HPDE6-E6E7 (cell line): ENCODE results near the gene SMCHD1.

ENCODE experiments used
- DNase-seq: peaks from one replicate; pipeline ENCODE4 v3.0.0; 2011; ENCODE audit warnings: missing footprints; ENCODE audit errors: extremely low spot score

Gene SMCHD1

DNA sequence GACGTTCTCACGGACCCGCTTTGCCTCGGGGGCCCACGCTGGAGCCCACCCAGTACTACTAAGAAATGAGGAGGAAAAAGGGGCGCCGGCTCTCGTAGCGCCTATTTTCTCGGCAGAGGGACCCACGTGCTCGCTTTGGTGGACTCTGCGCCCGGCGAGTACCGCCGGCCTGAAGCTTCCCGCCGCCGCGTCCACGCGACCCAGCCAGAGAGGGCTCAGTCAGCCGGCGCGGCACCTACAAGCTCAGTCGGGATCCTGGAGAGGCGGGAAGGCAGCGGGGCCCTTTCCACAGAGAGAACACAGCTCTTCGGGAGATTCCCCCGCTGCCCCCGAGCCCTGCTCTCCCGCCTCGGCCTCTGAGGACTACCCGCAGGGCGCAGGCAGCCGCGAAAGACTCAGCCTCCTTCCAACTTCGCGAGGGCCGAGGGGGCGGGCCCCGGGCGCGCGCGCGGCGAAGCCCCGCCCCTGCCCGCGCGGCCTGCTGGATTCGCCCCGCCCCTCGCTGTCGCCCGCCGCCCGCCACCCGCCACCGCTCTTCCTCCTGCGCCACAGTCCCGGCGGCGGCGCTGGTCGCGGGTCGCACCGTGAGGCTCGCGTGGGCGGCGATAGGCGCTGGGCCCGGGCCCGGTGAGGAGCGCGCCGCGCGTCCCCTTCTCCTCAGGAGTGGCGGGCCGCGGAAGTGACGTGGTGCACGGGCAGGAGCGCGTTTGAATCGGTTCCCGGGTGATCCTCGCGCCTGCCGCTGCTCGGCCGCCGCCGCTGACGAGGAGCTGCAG is at the start of gene SMCHD1:
Gene SMCHD1, plus strand, starts transcription at position 549 of the 776 bp plus-strand sequence. CDS start 350 bp downstream, outside the sequence.
- peak; percentile 56 for DNase-seq

DNA sequence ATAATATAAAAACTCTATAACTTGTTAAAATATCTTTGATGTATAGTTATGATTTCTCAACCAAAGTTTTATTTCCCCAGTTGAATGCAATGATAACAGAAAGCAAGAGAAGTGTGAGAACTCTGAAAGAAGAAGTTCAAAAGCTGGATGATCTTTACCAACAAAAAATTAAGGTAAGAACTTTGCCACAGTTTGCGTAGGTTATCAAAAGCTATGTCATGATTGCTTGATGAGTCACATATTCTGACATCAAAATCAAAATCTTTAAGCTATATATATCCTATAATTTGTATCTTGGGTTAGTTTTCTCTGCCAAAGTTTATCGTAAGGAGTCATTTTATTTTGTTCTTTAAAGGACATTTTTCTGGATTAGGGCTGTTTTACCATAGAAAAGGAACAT is 49.2 kb upstream of the SMCHD1 start:
- no peak for DNase-seq

DNA sequence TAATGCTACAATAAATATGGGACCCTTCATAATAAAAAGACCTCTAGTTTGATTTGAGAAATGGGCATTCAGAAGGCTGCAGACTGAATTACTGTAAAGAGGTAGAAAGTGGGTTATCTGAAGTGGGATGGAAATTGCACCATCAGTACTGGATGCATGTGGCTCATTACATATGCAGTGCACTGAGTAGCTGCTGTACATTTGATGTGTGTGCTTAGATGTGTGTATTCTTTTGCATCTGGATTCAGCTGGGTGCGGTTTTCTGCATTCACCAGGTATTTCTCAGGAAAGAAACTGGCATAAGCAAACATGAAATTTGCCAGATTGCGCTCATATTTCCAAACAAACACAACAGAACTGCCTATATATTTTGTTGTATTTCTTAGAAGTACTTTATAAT is 45.9 kb upstream of the SMCHD1 start:
- no peak for DNase-seq

DNA sequence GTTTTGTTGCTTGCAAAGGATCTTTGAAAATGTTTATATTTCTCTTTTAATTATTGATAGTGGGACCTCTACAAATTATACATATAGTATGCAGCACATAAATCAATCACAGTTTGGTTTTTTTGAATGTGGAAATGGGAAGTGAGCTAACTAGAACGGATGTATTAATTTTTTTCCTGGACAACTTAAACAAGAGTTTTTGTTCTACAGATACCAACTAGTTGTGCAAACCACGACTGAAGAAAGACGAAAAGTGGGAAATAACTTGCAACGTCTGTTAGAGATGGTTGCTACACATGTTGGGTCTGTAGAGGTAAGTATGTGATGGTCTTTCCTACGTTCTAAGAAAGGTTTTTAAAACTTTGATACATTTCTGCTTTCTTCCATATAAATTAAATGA is 45.0 kb upstream of the SMCHD1 start:
- DNase-seq: no peak

DNA sequence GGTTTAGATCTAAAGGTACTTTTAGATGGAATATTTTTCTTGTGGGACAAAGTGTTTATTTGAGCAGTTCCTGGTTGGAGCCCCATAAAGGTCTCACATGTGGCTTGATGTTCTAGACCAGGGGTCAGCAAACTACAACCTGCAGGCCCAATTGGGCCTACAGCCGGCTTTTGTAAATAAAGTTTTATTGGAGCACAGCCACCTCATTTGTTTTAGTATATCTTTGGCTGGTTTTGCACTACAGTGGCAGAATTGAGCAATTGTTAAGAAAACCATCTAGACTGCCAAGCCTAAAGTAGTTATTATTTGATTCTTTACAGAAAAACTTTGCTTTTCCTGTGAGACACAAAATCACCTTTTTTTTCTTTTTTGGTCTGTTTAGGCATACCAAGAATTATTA is 42.5 kb upstream of the SMCHD1 start:
- no peak for DNase-seq

DNA sequence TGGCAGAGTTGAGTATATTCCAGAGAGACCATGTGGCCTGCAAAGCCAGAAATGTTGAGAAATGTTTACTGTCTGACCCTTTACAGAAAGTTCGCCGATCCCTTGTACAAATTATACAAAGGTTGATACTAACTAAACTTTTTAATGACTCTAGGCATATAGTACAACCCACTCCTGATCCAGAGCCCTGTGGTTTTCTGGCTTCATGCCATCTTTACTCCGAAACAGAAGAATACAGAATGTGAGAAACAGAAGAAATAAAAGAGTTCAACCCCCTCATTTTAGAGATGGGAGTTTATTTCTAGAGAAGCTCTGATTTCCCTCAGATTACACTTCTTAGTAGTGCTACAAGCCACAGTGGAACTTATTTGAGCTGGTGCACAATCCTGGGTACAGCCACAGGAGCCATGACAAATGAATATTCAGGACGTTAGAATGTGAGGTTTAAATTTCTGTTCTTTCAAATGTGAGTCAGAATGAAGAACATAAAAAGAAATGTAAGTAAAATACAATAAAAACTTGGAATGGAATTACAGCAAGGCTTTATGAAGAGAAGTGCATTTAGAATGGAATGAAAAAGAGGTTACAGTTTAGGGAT is 38.0 kb upstream of the SMCHD1 start:
- no peak for DNase-seq

DNA sequence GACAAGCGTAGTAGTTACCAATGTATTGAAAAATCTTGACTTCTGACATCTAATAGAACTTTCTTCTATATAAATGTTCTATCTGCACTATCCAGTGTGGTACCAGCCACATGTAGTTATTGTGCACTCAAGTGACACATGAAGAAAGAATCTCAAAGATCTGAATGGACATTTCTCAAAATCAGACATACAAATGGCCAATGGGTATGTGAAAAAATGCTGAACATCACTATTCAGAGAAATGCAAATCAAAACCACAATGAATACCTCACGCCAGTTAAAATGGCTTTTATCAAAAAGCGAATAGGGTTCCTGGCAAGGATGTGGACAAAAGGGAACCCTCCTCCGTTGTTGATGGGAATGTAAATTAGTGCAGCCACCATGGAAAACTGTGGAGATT is 37.5 kb upstream of the SMCHD1 start:
- no peak for DNase-seq

DNA sequence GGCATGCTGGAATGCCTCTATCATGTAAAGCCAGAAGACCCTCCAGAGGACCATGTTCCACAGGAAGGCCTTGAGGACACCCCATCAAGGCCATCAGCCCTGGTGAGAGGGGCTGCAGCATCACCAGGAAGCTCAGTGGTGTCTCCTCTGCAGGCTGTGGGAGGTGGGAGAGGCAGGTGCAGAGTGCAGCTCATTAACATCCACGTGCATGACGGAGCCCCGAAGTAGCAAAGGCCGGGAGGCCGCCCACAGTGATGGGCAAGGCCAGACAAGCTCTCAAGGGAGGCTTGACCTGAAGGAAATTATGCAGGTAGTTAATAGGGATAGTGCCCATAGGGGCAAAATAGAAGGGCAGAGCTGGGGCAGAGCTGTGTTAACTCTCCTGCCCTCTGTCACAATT is 30.3 kb upstream of the SMCHD1 start:
- no peak for DNase-seq

DNA sequence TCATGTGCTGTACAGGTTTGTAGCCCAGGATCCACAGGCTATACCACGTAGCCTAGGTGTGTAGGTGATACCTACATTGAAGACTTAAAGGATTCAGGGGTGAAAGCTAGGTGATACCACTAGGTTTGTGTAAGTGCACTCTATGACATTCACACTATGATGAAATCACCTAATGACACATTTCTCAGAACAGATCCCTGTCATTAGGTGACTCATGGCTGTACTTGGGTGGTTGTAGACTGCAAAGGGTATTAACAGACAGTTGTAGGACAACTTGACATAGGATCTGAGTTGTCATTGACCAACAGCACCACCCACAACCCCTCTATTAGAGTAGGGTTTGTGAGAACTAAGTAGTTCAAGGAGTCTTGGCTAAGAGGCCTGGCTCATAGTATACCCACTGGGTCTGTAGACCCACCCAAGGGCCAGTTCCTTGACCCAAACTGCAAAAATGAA is 27.7 kb upstream of the SMCHD1 start:
- peak; percentile 26 for DNase-seq

DNA sequence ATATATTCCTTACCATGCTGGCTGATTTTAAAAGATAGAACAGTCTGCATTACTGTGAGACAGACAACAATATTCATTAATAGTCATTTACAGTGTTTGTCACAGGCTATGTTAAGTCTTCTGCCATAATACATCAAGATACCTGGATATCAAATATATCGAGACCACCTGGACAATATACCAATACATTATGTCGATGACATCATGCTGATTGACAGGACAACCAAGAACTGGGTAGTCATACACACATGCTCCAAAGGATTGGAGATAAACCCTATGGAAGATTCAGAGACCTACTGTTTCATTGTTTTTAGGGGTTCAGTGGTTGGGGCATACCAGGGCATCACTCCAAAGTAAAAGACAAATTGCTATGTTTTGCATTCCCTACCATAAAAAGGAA is 26.5 kb upstream of the SMCHD1 start:
- no peak for DNase-seq

DNA sequence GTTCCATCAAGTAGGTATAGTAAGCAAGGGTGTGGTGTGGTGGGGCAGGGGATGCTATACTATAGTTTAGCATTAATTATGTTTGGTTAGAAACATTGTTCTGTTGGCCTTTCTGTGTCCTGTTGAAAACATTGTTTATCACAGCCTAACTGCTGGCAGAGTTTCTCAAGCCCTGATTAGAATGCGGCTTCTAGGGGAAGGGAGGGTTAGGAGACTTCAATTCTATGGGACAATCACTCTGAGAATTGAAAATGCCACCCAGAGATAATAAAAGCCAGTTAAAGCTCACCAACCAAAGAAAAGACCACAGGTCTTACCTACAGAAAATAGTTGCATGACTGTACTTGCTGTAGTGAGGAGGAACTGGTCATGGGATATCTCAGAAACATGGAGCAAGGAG is 19.9 kb upstream of the SMCHD1 start:
- DNase-seq: no peak

DNA sequence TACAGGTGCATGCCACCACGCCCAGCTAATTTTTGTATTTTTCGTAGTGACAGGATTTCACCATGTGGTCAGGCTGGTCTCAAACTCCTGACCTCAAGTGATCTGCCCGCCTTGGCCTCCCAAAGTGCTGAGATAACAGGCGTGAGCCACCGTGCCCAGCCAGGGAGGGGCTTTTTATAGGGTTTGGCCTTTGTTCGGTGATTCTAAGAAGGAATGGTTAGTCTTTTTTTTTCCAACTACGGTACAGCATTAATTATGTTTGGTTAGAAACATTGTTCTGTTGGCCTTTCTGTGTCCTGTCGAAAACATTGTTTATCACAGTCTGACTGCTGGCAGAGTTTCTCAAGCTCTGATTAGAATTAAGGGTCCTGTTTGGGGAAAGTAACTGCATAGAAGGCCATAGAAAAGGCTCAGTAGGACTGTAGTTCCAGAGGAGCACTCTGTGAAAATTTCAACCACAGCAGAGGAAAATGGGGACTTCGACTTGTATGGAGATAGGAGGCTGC is 19.3 kb upstream of the SMCHD1 start:
- DNase-seq: no peak

DNA sequence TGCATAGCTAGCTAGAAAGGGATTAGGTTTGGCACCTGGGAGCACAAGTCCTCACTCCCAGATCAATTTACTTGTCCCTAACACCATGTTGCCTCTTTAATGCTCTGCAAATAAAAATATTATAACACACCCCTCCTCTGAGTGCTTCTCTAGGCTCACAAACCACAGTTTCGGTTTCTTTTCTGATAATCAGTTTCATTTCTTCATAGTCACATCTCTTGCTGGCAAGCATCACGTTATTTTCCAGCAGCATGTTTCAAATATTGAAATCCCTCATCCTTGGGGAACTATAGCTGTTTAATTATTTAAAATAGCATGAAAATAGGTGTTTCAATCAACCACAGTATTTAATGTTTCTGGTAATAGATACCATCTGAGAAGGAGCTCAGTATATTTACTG is 13.9 kb upstream of the SMCHD1 start:
- DNase-seq: peak; percentile 37

DNA sequence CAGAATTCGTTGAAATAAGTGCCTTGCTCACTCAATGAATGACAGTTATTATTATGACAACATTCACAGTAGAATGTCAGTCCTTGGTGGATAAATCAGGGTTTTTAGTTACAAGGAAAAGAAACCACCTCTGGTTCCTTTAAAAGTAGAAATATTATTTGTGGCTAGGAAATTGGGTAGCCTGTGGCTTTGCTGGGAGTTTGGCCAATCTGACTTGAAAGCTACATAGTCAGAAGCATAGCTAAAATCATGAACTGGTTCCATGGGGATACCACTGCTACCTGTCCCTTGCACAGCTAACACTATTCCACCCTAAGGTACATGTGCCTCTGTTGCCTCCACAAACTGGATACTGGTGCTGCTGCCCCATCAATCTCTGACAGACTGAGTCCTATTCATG is 12.8 kb upstream of the SMCHD1 start:
- no peak for DNase-seq

DNA sequence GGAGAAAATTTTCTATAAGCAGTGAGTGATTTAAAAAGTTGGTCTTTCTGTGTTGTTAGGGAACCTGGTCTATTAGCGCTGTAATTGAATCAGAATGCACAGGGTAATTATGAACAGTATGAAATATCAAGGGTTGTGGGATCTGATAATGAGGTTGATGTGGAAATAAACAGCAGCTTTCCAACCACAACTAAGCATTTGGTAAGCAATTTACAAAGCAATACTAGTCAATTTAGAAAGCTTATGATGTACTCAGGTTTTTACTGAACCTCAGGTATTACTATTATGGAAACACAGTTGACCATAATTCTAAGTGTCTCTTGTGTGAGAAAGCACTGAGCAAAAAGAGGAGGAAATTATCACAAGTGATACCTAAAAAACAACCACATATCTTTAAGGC is 11.0 kb upstream of the SMCHD1 start:
- no peak for DNase-seq

DNA sequence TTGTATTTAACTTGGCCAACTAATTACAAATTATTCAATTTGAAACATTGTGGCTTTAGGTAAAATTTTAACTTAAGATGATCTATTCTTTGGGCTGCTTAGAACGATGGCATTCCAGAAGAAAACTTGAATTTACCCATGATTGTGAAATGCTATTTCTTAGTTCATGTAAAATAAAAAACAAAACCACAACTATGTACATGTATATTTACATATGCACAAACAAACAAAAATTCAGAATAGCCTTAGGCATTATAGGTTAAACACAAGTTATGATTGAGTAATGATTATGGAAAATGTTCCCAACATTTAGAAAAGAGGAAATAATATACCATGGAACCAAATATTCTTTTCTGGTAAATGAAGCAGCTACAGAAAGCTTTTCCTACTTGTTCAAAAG is 3.5 kb upstream of the SMCHD1 start:
- no peak for DNase-seq

DNA sequence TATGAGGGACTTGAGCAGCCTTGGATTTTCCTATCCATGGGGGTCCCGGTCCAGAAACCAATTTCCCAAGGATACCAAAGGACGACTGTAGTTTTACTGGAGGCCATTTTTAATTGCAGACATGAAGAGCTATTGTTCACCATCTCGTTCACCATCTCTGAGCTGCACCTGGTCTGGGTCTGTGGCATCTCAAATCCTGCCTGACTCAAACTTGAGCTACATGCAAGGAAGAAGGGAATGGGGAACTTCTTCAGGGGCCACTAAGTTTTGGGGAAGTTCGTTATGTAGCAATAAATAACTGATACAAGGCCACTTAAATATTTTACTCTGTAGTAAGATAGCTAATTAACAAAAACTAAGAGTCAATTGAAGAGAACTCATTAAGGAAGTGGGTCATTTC is 2.1 kb upstream of the SMCHD1 start:
- DNase-seq: no peak

DNA sequence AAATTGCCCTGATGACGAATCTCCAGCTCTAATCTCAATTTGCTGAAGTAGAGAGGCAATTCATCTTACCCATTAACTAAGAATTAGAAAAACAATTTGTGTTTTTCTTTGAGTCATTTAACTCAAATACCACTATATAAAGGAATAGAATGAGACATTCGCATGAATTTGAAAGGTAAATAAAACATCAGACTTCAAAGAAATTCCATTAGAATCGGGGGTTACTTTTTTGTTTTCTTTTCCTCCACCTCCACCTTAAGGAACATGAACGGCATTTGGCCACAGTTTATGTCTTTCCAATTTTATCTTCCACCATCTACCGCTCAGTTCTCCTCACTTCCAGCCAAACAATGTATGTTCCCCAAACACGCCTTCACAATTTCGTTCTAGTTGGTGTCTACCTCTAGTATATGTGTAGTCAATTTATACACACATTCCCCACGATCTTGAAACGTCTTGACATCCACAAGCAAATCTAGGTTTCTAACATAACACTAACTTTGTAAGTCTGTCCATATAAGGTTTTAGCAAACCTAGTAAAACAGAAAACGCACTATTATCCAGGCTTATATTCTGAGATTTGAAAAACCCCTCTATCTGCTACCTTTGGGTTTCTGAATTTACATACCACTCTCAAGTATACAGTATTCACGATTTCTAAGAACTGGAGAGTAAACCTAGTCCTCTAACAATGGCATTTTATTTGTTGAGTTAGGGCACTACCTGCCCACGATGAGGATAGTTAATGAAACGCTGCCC is 1.2 kb upstream of the SMCHD1 start:
- no peak for DNase-seq

DNA sequence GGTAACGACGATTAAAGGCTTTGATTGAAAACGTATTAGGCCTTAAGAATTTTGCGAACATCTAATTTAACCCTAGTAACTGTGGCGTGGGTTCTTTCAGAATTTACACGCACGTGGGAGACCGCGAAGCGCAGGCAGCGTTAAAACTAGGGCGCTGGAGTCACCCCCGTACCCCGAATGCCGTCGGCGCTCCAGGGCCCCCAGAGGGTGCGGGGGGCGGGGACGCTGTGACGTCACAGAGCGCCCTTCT is 673 bp upstream of the SMCHD1 start:
- no peak for DNase-seq

DNA sequence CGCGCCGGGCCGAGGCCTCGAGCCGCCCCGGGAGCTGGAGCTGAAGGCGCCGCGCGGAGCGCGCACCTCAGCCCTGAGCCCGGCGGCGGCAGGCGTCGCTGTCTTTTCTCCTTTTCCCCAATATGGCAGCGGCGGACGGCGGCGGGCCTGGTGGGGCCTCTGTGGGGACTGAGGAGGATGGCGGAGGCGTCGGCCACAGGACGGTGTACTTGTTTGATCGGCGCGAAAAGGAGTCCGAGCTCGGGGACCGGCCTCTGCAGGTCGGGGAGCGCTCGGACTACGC is 369 bp downstream of the SMCHD1 start:
- DNase-seq: no peak

DNA sequence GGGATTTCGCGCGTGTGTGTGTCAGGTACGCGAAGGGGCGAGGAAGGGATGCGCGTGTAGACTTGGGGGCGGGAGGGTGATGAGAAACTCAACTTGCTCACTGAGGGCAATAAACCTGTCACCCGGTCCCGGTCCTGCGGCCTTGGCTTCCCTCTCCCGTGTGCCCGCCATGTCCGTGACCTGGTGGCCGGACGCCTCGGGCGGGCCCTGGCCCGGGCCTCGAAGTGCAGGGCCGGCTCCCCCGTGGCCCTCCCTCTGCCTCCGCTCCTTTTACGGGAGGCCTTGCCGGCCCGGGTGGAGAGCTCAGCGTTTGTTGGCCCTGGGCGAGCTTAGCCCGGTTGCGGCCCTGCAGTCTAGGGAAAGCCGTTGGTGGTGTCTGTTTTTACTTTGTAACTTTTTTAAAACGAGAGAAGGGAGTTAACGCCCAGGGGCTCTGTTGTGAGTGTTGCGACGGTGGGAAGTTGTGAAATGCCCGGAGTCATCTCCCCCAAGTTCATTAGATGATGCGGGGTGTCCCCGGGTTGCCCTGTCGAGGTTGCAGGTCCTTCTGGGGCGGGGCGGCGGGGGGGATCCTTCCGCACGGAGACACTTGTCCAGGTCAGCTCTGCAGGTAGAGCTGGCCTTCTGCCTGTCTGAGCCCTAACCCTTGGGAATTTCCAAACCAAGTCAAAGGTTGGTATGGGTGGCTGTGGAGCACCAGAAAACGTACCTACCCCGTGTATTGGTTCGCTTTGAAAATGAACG is 883 bp downstream of the SMCHD1 start:
- DNase-seq: peak; percentile 17

DNA sequence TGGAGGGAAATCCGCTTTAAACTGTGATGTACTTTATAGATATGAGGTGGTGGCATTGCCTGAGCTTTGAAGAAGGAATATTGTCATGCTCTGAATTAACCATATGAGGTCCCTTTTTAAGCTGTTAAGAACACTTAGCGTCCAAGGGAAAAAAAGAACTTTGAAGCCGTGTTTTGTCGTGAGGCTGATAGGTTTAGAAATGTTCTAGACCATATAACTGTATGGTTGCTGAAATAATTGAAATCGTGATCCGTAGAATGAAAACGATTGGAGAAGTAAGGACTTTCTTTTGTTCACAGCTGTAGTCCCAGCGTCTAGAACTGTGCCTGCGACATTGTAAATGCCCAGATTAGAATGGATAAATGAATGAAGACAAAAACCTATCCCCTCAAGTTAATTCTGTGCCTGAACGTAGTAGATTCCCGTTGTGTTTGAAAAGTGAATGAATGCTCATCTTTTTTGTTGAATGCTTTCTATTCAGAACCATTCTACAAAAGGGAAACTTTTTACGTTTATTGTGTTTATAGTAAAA is 1.5 kb downstream of the SMCHD1 start:
- DNase-seq: no peak
